Measurements from ENCODE around the gene GREB1. TPM values are rescaled to one million over a fixed set of nuclear protein-coding genes. Genes with fewer than 3 reads are reported as not detected.

The GREB1 gene
- total and polyA plus RNA-seq, 2 of the 13 experiments (the other 11 are each of a cell fraction or from before 2014, with no cell fraction given): 31.3 to 61.2 TPM

DNA sequence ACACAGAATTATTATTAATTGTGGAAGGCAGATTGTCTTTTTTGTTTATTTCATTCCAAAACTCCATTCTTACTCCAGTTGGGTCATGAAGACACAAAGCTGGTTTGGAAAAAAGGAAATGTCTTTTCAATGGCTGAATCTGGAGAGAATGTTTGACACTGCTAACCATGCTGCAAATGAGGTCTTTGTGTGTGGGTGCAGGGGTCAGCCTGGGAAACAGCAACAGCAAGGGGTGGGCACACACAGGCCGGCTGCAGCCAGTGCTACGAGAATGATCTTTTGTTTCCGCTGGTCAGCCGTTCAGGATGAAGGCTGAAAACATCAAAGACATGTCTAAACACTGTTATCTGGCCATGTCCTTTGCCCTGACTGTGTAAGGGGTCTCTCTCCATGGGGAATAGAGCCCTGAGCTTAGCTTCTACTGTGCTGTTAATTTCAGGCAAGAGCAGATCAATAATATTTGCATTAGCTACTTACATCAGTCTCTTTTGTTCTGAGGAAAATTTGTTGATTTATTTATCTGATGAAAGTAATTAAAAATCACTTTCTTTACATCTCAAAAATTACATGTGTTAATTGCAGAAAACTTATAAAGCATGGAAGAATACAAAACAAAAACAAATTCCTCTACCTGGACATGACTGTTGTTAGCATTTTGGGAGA, 34.6 kb upstream of the GREB1 start (continued):
- TF ChIP-seq, protein P1, sequence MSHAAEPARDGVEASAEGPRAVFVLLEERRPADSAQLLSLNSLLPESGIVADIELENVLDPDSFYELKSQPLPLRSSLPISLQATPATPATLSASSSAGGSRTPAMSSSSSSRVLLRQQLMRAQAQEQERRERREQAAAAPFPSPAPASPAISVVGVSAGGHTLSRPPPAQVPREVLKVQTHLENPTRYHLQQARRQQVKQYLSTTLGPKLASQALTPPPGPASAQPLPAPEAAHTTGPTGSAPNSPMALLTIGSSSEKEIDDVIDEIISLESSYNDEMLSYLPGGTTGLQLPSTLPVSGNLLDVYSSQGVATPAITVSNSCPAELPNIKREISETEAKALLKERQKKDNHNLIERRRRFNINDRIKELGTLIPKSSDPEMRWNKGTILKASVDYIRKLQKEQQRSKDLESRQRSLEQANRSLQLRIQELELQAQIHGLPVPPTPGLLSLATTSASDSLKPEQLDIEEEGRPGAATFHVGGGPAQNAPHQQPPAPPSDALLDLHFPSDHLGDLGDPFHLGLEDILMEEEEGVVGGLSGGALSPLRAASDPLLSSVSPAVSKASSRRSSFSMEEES (CRISPR knock-in tag; IDR thresholded peaks at IDR 0.05): peak; percentile 93
- TF ChIP-seq ZFY (CRISPR knock-in tag; IDR thresholded peaks at IDR 0.05): peak; percentile 54
- TF ChIP-seq ZNF10 (CRISPR knock-in tag; IDR thresholded peaks at IDR 0.05; ENCODE audit: borderline replicate concordance, low read depth): no peak
- peak; percentile 90 for TF ChIP-seq SIX1 (CRISPR knock-in tag; IDR thresholded peaks at IDR 0.05; ENCODE audit: borderline replicate concordance)
- peak; percentile 95; the same call in 1 of the 2 replicates for TF ChIP-seq RCOR2 (CRISPR knock-in tag; IDR thresholded peaks at IDR 0.05)
- peak; percentile 28; the same call in 1 of the 2 replicates for TF ChIP-seq ZNF160 (CRISPR knock-in tag; IDR thresholded peaks at IDR 0.05)
- TF ChIP-seq HES4 (CRISPR knock-in tag; IDR thresholded peaks at IDR 0.05; ENCODE audit: borderline replicate concordance): no peak
- TF ChIP-seq ZNF792 (CRISPR knock-in tag; IDR thresholded peaks at IDR 0.05): peak; percentile 93
- peak; percentile 98 for TF ChIP-seq MBD4 (IDR thresholded peaks at IDR 0.05; ENCODE audit: borderline replicate concordance, low read length)
- no peak for TF ChIP-seq ZC3H13 (CRISPR knock-in tag; IDR thresholded peaks at IDR 0.05)
- peak; percentile 99 for TF ChIP-seq ONECUT2 (CRISPR knock-in tag; IDR thresholded peaks at IDR 0.05)
- TF ChIP-seq, protein P2, sequence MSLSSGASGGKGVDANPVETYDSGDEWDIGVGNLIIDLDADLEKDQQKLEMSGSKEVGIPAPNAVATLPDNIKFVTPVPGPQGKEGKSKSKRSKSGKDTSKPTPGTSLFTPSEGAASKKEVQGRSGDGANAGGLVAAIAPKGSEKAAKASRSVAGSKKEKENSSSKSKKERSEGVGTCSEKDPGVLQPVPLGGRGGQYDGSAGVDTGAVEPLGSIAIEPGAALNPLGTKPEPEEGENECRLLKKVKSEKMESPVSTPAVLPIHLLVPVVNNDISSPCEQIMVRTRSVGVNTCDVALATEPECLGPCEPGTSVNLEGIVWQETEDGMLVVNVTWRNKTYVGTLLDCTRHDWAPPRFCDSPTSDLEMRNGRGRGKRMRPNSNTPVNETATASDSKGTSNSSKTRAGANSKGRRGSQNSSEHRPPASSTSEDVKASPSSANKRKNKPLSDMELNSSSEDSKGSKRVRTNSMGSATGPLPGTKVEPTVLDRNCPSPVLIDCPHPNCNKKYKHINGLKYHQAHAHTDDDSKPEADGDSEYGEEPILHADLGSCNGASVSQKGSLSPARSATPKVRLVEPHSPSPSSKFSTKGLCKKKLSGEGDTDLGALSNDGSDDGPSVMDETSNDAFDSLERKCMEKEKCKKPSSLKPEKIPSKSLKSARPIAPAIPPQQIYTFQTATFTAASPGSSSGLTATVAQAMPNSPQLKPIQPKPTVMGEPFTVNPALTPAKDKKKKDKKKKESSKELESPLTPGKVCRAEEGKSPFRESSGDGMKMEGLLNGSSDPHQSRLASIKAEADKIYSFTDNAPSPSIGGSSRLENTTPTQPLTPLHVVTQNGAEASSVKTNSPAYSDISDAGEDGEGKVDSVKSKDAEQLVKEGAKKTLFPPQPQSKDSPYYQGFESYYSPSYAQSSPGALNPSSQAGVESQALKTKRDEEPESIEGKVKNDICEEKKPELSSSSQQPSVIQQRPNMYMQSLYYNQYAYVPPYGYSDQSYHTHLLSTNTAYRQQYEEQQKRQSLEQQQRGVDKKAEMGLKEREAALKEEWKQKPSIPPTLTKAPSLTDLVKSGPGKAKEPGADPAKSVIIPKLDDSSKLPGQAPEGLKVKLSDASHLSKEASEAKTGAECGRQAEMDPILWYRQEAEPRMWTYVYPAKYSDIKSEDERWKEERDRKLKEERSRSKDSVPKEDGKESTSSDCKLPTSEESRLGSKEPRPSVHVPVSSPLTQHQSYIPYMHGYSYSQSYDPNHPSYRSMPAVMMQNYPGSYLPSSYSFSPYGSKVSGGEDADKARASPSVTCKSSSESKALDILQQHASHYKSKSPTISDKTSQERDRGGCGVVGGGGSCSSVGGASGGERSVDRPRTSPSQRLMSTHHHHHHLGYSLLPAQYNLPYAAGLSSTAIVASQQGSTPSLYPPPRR (CRISPR knock-in tag; IDR thresholded peaks at IDR 0.05; ENCODE audit: borderline replicate concordance): peak; percentile 98
- 0 out of 2 replicates have a peak, but pooled peaks have one; percentile 32 for TF ChIP-seq ZNF468 (CRISPR knock-in tag; IDR thresholded peaks at IDR 0.05)
- TF ChIP-seq ZNF549 (CRISPR knock-in tag; IDR thresholded peaks at IDR 0.05): no peak
- TF ChIP-seq DPF2 (CRISPR knock-in tag; IDR thresholded peaks at IDR 0.05; ENCODE audit: borderline replicate concordance, low read depth): peak; percentile 100
- peak; percentile 92 for TF ChIP-seq ARNT2 (CRISPR knock-in tag; IDR thresholded peaks at IDR 0.05; ENCODE audit: low read depth)
- TF ChIP-seq KLF16 (CRISPR knock-in tag; IDR thresholded peaks at IDR 0.05): peak in 1 of 2 experiments; percentile 96; a peak in 2 of 4 replicates
- TF ChIP-seq ZNF253 (CRISPR knock-in tag; IDR thresholded peaks at IDR 0.05; ENCODE audit: borderline replicate concordance): no peak
- TF ChIP-seq ARNTL (CRISPR knock-in tag; IDR thresholded peaks at IDR 0.05): peak; percentile 96
- TF ChIP-seq MED1 (CRISPR knock-in tag; IDR thresholded peaks at IDR 0.05): peak; percentile 100
- TF ChIP-seq ZMYM2 (CRISPR knock-in tag; IDR thresholded peaks at IDR 0.05): peak; percentile 68; the same call in 1 of the 2 replicates
- TF ChIP-seq ATM (IDR thresholded peaks at IDR 0.05; ENCODE audit: borderline replicate concordance): no peak
- 0 out of 2 replicates have a peak, but pooled peaks have one; percentile 30 for TF ChIP-seq ZSCAN22 (CRISPR knock-in tag; IDR thresholded peaks at IDR 0.05)
- peak; percentile 98 for TF ChIP-seq ZNF614 (CRISPR knock-in tag; IDR thresholded peaks at IDR 0.05; ENCODE audit: borderline replicate concordance)
- no peak for TF ChIP-seq NR3C1 (CRISPR knock-in tag; IDR thresholded peaks at IDR 0.05)

Data from HepG2 (cell line).